Neural cell (in vitro differentiated cells): ENCODE measurements around the gene DNM3.

Experiments used
- EP300 ChIP-seq: fragments of 450-650 bp; conservative IDR thresholded peaks from 2 replicates; pipeline ENCODE4 v1.6.1; 2014; ENCODE audit warnings: antibody characterized with exemption, mild to moderate bottlenecking, moderate library complexity; ENCODE audit not compliant: poor library complexity, severe bottlenecking
- EZH2 ChIP-seq: fragments of 200-600, 300-800 bp; shearing (Covaris generic), sonication (generic); IDR thresholded peaks from 2 replicates; pipeline ENCODE4 v1.6.1; 2014; ENCODE audit warnings: antibody characterized with exemption, low read length, borderline replicate concordance, mild to moderate bottlenecking; ENCODE audit not compliant: insufficient read depth, poor library complexity, severe bottlenecking
- MXI1 ChIP-seq: fragments of 450-650 bp; conservative IDR thresholded peaks from 2 replicates; pipeline ENCODE4 v1.6.1; 2014; ENCODE audit warnings: antibody characterized with exemption, mild to moderate bottlenecking; ENCODE audit not compliant: poor library complexity, severe bottlenecking
- POLR2AphosphoS5 ChIP-seq: IDR thresholded peaks from 2 replicates; pipeline ENCODE4 v1.6.1; 2012
- RAD21 ChIP-seq: fragments of 450-650 bp; conservative IDR thresholded peaks from 2 replicates; pipeline ENCODE4 v1.6.1; 2014; ENCODE audit warnings: antibody characterized with exemption, mild to moderate bottlenecking, moderate library complexity
- SMC3 ChIP-seq: fragments of 450-650 bp; conservative IDR thresholded peaks from 2 replicates; pipeline ENCODE4 v1.6.1; 2014; ENCODE audit warnings: antibody characterized with exemption, mild to moderate bottlenecking, moderate library complexity; ENCODE audit not compliant: poor library complexity
- TAF1 ChIP-seq: IDR thresholded peaks from 2 replicates; pipeline ENCODE4 v1.6.1; 2012; ENCODE audit warnings: low read depth
- TF ChIP-seq, protein P1 (sequence below): fragments of 450-650 bp; IDR thresholded peaks from 2 replicates; pipeline ENCODE4 v1.5.1; 2014; ENCODE audit warnings: antibody characterized with exemption, mild to moderate bottlenecking, moderate library complexity; ENCODE audit not compliant: poor library complexity, severe bottlenecking
- TF ChIP-seq, protein P2 (sequence below): IDR thresholded peaks from 2 replicates; pipeline ENCODE4 v1.6.1; 2012; ENCODE audit warnings: borderline replicate concordance

DNA sequence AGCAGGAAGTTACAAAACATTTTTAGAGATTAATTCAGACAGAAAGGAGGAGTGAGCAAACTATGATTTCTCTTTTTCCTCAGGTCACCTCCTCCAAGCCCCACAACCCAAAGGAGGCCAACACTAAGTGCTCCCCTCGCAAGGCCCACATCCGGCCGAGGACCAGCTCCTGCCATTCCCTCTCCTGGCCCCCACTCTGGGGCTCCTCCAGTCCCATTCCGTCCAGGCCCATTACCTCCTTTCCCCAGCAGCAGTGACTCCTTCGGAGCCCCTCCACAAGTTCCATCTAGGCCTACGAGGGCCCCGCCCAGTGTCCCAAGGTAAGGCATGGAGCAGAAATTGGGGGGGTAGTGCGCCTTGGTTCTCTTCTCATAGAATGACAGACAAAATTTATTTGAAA lies 547.2 kb downstream of the DNM3 start:
- TF ChIP-seq, protein P1, sequence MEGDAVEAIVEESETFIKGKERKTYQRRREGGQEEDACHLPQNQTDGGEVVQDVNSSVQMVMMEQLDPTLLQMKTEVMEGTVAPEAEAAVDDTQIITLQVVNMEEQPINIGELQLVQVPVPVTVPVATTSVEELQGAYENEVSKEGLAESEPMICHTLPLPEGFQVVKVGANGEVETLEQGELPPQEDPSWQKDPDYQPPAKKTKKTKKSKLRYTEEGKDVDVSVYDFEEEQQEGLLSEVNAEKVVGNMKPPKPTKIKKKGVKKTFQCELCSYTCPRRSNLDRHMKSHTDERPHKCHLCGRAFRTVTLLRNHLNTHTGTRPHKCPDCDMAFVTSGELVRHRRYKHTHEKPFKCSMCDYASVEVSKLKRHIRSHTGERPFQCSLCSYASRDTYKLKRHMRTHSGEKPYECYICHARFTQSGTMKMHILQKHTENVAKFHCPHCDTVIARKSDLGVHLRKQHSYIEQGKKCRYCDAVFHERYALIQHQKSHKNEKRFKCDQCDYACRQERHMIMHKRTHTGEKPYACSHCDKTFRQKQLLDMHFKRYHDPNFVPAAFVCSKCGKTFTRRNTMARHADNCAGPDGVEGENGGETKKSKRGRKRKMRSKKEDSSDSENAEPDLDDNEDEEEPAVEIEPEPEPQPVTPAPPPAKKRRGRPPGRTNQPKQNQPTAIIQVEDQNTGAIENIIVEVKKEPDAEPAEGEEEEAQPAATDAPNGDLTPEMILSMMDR, result no peak
- TF ChIP-seq RAD21 (no peak), EZH2 (no peak), POLR2AphosphoS5 (no peak), EP300 (no peak), MXI1 (no peak), SMC3 (no peak), TAF1 (no peak)
- TF ChIP-seq, protein P2, sequence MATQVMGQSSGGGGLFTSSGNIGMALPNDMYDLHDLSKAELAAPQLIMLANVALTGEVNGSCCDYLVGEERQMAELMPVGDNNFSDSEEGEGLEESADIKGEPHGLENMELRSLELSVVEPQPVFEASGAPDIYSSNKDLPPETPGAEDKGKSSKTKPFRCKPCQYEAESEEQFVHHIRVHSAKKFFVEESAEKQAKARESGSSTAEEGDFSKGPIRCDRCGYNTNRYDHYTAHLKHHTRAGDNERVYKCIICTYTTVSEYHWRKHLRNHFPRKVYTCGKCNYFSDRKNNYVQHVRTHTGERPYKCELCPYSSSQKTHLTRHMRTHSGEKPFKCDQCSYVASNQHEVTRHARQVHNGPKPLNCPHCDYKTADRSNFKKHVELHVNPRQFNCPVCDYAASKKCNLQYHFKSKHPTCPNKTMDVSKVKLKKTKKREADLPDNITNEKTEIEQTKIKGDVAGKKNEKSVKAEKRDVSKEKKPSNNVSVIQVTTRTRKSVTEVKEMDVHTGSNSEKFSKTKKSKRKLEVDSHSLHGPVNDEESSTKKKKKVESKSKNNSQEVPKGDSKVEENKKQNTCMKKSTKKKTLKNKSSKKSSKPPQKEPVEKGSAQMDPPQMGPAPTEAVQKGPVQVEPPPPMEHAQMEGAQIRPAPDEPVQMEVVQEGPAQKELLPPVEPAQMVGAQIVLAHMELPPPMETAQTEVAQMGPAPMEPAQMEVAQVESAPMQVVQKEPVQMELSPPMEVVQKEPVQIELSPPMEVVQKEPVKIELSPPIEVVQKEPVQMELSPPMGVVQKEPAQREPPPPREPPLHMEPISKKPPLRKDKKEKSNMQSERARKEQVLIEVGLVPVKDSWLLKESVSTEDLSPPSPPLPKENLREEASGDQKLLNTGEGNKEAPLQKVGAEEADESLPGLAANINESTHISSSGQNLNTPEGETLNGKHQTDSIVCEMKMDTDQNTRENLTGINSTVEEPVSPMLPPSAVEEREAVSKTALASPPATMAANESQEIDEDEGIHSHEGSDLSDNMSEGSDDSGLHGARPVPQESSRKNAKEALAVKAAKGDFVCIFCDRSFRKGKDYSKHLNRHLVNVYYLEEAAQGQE, result no peak
